Omental fat pad (tissue), 4 donors: Measurements from ENCODE around the gene KRT27. TPM values are rescaled to one million over a fixed set of nuclear protein-coding genes. Genes with fewer than 3 reads are reported as not detected.
A peak's percentile ranks its signal among the peaks of the same experiment; 100 is the strongest.

Experiments
- ATAC-seq: fragments of 150-250 bp; one replicate; pipeline ENCODE4 v1.9.1; 2016; ENCODE audit warnings: mild to moderate bottlenecking, moderate library complexity; ENCODE audit not compliant: low FRiP score
- DNase-seq: peaks from one replicate; pipeline ENCODE4 v3.0.0-alpha.2; 2019; ENCODE audit warnings: low spot score
- total RNA-seq, 4 donors: library from RNA; depleted of rRNA; stranded (reverse); fragments of >200 nt; gene quantifications; one replicate each; pipeline ENCODE4 v1.1.0, GENCODE V29; 2016
- TF ChIP-seq, protein P1 (sequence below), 3 donors: fragments of 450-650 bp; IDR thresholded peaks; one replicate each; pipeline ENCODE4 v1.5.1; 2016 to 2017; ENCODE audit warnings: antibody characterized with exemption in 3 of 3, mild to moderate bottlenecking in 3 of 3, moderate library complexity in 2 of 3

Gene KRT27
- total RNA-seq, 4 donors from 2014 or later: not detected

GRCh38 chr17:40809721-40810421, 27.5 kb upstream of the KRT27 start:
- ATAC-seq (no peak), DNase-seq (no peak)
- TF ChIP-seq, protein P1, sequence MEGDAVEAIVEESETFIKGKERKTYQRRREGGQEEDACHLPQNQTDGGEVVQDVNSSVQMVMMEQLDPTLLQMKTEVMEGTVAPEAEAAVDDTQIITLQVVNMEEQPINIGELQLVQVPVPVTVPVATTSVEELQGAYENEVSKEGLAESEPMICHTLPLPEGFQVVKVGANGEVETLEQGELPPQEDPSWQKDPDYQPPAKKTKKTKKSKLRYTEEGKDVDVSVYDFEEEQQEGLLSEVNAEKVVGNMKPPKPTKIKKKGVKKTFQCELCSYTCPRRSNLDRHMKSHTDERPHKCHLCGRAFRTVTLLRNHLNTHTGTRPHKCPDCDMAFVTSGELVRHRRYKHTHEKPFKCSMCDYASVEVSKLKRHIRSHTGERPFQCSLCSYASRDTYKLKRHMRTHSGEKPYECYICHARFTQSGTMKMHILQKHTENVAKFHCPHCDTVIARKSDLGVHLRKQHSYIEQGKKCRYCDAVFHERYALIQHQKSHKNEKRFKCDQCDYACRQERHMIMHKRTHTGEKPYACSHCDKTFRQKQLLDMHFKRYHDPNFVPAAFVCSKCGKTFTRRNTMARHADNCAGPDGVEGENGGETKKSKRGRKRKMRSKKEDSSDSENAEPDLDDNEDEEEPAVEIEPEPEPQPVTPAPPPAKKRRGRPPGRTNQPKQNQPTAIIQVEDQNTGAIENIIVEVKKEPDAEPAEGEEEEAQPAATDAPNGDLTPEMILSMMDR (IDR thresholded peaks at IDR 0.05): no peak

DNA sequence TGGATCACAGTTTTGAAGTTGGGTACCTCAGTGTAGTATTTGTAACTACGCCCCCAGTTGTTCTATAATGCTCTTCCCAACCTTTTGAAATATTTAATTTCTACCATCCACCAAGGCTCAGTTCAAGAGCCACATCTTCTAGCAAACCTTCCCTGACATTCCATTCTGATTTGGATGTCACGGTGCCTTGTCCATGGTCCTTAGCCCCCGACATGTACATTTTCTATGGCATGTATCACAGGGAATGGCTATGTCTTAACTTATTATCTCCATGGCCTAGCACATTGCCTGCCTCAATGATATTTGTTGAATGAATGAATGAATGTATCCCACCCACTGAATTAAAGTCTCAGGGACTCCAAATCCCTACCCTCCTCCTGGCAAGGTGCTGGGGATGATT, 23.8 kb upstream of the KRT27 start:
- TF ChIP-seq, protein P1 (IDR thresholded peaks at IDR 0.05): no peak
- DNase-seq: no peak
- no peak for ATAC-seq

DNA sequence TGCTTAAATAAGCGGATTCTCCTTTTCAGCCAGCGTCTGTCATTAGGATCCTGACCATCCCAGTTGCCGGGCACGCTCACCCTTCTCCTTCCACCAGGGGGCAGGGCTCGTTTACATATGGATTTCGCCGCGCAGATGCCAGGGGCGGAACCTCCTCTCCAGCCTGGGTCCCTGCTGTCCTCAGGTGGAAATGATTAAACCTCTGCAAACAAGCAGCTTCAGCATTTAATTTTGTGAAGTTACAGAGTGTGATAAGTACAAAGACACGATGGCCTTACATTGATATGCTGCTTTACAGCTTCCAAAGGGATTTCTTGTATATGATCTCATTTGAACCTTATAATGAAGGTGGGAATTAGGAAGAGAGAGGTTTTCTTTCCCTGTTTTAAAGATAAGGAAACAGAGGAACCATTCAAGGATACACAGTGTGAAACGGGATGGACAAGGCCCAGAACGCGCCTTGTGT, 21.3 kb upstream of the KRT27 start:
- DNase-seq (peak; percentile 74), ATAC-seq (peak; percentile 76)
- TF ChIP-seq, protein P1 (IDR thresholded peaks at IDR 0.05): peak in 1 of 3 donors; percentile 65

- TF ChIP-seq, protein P1 (IDR thresholded peaks at IDR 0.05): no peak
- ATAC-seq (no peak), DNase-seq (no peak)
Measured at GRCh38 chr17:40801157-40801556, 18.8 kb upstream of the KRT27 start.

DNA sequence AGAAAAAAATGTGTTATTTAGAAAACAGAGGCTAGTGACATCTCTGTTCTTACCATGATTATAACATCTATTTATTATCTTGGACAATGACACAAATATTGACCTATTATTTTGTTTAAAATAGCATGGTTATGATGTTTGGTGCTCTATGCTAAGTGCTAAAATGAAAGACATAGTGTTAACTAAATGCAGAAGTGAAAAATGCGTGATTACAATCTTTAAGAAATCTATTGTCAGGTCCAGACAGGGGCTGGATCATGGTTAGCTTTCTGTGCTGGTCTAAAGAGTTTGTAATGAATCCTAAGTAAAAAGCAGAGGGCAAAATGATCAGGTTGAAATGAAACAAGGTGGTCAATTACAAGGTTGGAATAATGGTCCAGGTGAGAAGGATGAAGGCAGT, 18.0 kb upstream of the KRT27 start:
- TF ChIP-seq, protein P1 (IDR thresholded peaks at IDR 0.05): no peak
- ATAC-seq (no peak), DNase-seq (no peak)

DNA sequence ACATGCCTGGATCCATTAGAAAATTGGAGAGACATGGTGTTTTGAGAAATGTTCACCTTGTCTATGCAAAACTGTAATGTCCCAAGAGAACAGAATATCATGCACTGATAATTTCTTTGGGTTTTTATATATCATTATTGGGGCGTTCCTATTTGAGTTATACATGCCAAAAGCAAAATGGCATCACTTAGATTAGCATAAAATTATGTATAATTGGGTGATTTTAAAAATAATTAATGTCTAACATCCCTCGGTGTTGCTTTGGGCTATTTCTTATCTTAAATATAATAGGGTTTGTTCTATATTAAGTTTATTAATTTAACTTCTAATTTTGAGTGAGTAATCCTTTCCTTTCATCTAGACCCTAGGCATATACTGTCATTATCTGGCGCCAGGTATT, 17.5 kb upstream of the KRT27 start, which contains the start of gene KRT28:
KRT28 (minus strand) TSS at position 101 of the 400 bp plus-strand sequence; CDS start at position 35, 66 bp downstream.
- ATAC-seq (no peak), DNase-seq (no peak)
- TF ChIP-seq, protein P1 (IDR thresholded peaks at IDR 0.05): no peak

- DNase-seq (no peak), ATAC-seq (no peak)
- TF ChIP-seq, protein P1 (IDR thresholded peaks at IDR 0.05): no peak
Measured at GRCh38 chr17:40796846-40797245, 14.5 kb upstream of the KRT27 start.
